Hepatocyte (in vitro differentiated cells): ENCODE data around the gene LIN28B.

ENCODE experiments used
- EZH2 ChIP-seq: fragments of 200-600 bp; sonication (generic); IDR thresholded peaks from 2 replicates; pipeline ENCODE4 v1.6.1; 2016; ENCODE audit warnings: antibody characterized with exemption, mild to moderate bottlenecking, borderline replicate concordance
- TF ChIP-seq, protein P1 (sequence below): fragments of 200-600 bp; sonication (generic); IDR thresholded peaks from 2 replicates; pipeline ENCODE4 v1.5.1; 2016; ENCODE audit warnings: antibody characterized with exemption, mild to moderate bottlenecking; ENCODE audit not compliant: poor library complexity

DNA sequence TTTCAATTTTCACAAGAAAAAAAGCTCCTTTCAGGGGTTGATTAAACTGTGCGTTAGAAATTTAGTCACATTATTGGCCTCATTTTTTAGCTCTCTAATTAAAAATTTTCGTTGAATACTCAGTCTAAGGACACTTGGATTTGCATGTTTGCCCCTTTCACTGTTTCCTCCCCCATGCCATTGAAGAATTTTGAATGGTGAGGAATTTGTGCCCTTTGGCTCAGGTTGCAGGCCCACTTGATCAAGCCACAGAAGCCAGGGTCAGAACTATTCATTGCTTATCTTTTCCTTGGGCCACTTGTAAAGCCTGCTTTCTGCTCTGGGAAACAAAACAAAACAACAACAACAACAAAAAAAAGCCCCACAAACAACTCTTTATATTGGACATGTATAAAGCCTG lies 12.2 kb downstream of the LIN28B start:
- TF ChIP-seq EZH2 = no peak
- TF ChIP-seq, protein P1, sequence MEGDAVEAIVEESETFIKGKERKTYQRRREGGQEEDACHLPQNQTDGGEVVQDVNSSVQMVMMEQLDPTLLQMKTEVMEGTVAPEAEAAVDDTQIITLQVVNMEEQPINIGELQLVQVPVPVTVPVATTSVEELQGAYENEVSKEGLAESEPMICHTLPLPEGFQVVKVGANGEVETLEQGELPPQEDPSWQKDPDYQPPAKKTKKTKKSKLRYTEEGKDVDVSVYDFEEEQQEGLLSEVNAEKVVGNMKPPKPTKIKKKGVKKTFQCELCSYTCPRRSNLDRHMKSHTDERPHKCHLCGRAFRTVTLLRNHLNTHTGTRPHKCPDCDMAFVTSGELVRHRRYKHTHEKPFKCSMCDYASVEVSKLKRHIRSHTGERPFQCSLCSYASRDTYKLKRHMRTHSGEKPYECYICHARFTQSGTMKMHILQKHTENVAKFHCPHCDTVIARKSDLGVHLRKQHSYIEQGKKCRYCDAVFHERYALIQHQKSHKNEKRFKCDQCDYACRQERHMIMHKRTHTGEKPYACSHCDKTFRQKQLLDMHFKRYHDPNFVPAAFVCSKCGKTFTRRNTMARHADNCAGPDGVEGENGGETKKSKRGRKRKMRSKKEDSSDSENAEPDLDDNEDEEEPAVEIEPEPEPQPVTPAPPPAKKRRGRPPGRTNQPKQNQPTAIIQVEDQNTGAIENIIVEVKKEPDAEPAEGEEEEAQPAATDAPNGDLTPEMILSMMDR = no peak
